Spleen (tissue), 3 donors: ENCODE data around the gene TM9SF4.

Source experiments
- POLR2A ChIP-seq, 3 donors: fragments of 450-650 bp; IDR thresholded peaks; one replicate each; pipeline ENCODE4 v1.5.1; 2017; ENCODE audit warnings: antibody characterized with exemption in 3 of 3, mild to moderate bottlenecking in 1 of 3
- POLR2AphosphoS5 ChIP-seq, 3 donors: sonication (generic); formaldehyde crosslinking; IDR thresholded peaks; one replicate each; pipeline ENCODE4 v1.5.1; 2017; ENCODE audit warnings: antibody characterized with exemption in 3 of 3

GRCh38 chr20:32216179-32217142, 106.9 kb downstream of the TM9SF4 start:
- TF ChIP-seq POLR2AphosphoS5 (IDR thresholded peaks at IDR 0.05) (no peak), POLR2A (IDR thresholded peaks at IDR 0.05) (no peak)
